Measurements from ENCODE around the gene DEPDC1B.

DNA sequence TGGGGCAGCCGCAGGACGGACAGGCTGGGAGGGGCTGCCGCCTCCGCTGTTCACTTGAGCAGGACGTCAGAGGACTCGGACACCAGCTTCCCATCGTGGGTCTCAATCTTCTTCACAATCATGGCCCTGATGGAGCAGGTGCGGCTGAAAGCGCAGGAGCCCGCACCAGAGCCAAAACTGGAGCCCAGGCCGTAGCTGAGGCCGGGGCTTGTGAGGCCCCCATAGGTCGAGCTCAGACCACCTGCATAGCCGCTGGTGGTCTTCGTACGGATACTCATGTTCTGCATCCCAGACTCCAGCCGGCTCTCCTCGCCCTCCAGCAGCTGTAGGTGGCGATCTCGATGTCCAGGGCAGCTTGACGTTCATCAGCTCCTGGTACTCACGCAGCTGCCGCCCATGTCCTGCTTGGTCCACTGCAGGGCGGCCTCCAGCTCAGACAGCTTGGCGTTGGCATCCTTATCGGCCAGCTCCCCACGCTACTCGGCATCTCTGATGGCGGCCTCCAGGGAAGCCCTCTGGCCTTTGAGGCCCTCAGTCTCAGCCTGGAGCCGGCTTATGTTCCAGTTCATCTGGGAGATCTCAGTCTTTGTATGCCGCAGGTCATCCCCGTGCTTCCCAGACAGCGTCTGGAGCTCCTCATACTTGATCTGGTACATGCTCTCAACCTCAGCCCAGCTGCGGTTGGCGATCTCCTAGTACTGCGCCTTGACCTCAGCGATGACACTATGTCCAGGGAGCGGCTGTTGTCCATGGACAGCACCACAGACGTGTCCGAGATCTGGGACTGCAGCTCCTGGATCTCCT is 43.7 kb upstream of the DEPDC1B start:
- no peak for TF ChIP-seq CTCF (conservative IDR thresholded peaks at IDR 0.05; ENCODE audit: low read length)
- no peak for TF ChIP-seq EZH2phosphoT487 (IDR thresholded peaks at IDR 0.05; ENCODE audit: borderline replicate concordance)

Data from Loucy (cell line).